SU-DHL-6 (cell line): ENCODE data around the gene UBAC2.

Experiments used
- H2AFZ ChIP-seq: fragments of 200-600 bp; sonication (generic); 2 replicates; pipeline ENCODE4 v1.6.1; 2014; ENCODE audit warnings: low read depth, mild to moderate bottlenecking, moderate library complexity, mixed read lengths, antibody characterized with exemption, low read length; ENCODE audit not compliant: severe bottlenecking
- H3F3A ChIP-seq: fragments of 200-600 bp; shearing (Covaris generic); 2 replicates; pipeline ENCODE4 v1.6.0; 2016; ENCODE audit warnings: antibody characterized with exemption, mild to moderate bottlenecking; ENCODE audit not compliant: insufficient read depth
- H3K27ac ChIP-seq: fragments of 200-600 bp; sonication (generic); 2 replicates; pipeline ENCODE4 v1.5.1; 2016; ENCODE audit warnings: low read depth, mild to moderate bottlenecking, low read length, moderate library complexity, mixed read lengths
- H3K27me3 ChIP-seq: fragments of 200-600 bp; sonication (generic), shearing (Covaris generic); 2 replicates; pipeline ENCODE4 v1.6.0; 2014; ENCODE audit warnings: mild to moderate bottlenecking, low read length
- H3K36me3 ChIP-seq: fragments of 200-600 bp; sonication (generic); 2 replicates; pipeline ENCODE4 v1.6.1; 2014; ENCODE audit warnings: mild to moderate bottlenecking, low read length, mixed read lengths
- H3K4me2 ChIP-seq: fragments of 300-600, 200-600 bp; shearing (Covaris generic), sonication (generic); 2 replicates; pipeline ENCODE4 v1.6.0; 2014; ENCODE audit warnings: low read length, low read depth, mild to moderate bottlenecking; ENCODE audit not compliant: poor library complexity, severe bottlenecking
- H3K4me3 ChIP-seq: fragments of 200-600 bp; sonication (generic); 2 replicates; pipeline ENCODE4 v1.5.1; 2014; ENCODE audit warnings: antibody characterized with exemption, low read length, mild to moderate bottlenecking, mixed read lengths; ENCODE audit not compliant: insufficient read depth, poor library complexity, severe bottlenecking
- H3K79me2 ChIP-seq: fragments of 200-600 bp; sonication (generic); 2 replicates; pipeline ENCODE4 v1.6.1; 2014; ENCODE audit warnings: mild to moderate bottlenecking, low read length, moderate library complexity; ENCODE audit not compliant: insufficient read depth
- H3K9ac ChIP-seq: fragments of 200-600 bp; sonication (generic); 2 replicates; pipeline ENCODE4 v1.7.0; 2014; ENCODE audit warnings: mild to moderate bottlenecking, low read length
- H3K9me2 ChIP-seq: fragments of 200-600 bp; sonication (generic); replicated peaks from 2 replicates; pipeline ENCODE4 v1.6.1; 2014; ENCODE audit warnings: low read length; ENCODE audit not compliant: insufficient read depth
- H3K9me3 ChIP-seq: fragments of 200-600 bp; sonication (generic); 2 replicates; pipeline ENCODE4 v1.6.1; 2014; ENCODE audit warnings: low read length, mixed read lengths; ENCODE audit not compliant: insufficient read depth
- H4K20me1 ChIP-seq: fragments of 200-600 bp; sonication (generic); 2 replicates; pipeline ENCODE4 v1.6.1; 2014; ENCODE audit warnings: low read depth, mild to moderate bottlenecking, antibody characterized with exemption, low read length, moderate library complexity, mixed read lengths
- CTCF ChIP-seq: fragments of 200-600 bp; sonication (generic); IDR thresholded peaks from one replicate; pipeline ENCODE4 v1.5.1; 2017; ENCODE audit warnings: antibody characterized with exemption, mild to moderate bottlenecking, low read length, moderate library complexity; ENCODE audit not compliant: insufficient read depth, poor library complexity, severe bottlenecking
- EZH2phosphoT487 ChIP-seq: fragments of 200-600 bp; sonication (generic), shearing (Covaris generic); conservative IDR thresholded peaks from 2 replicates; pipeline ENCODE4 v1.6.1; 2018; ENCODE audit warnings: mild to moderate bottlenecking, antibody characterized with exemption, low read length, moderate library complexity, mixed read lengths

UBAC2 gene

GRCh38 chr13:99418843-99419140, 218.1 kb downstream of the UBAC2 start:
- Histone ChIP-seq H3K4me2 (no peak overlapping the region), H3K36me3 (no peaks in the 10 kb centered on the region), H3K27me3 (no peaks in the 10 kb centered on the region), H4K20me1 (no peaks in the 10 kb centered on the region), H3K9me2 (no peaks in the 10 kb centered on the region), H3K79me2 (no peaks in the 10 kb centered on the region), H3K9ac (no peak overlapping the region), H3K4me3 (no peak overlapping the region), H3K9me3 (no peaks in the 10 kb centered on the region), H2AFZ (no peak overlapping the region), H3K27ac (no peak overlapping the region), H3F3A (no peaks in the 10 kb centered on the region)
- TF ChIP-seq EZH2phosphoT487 (no peak), CTCF (no peak)

GRCh38 chr13:99419591-99420243, 219.1 kb downstream of the UBAC2 start:
- Histone ChIP-seq H3K9ac (no peak overlapping the region), H3K27ac (no peak overlapping the region), H3K9me2 (no peaks in the 10 kb centered on the region), H3K9me3 (no peaks in the 10 kb centered on the region), H3K79me2 (no peaks in the 10 kb centered on the region), H4K20me1 (no peaks in the 10 kb centered on the region), H3K4me2 (peak overlapping the region; percentile 34), H3F3A (no peaks in the 10 kb centered on the region), H3K4me3 (no peak overlapping the region), H3K27me3 (no peaks in the 10 kb centered on the region), H3K36me3 (no peaks in the 10 kb centered on the region), H2AFZ (no peak overlapping the region)
- no peak for TF ChIP-seq EZH2phosphoT487
- no peak for TF ChIP-seq CTCF

GRCh38 chr13:99421271-99421670, 220.6 kb downstream of the UBAC2 start:
- H4K20me1 ChIP-seq, result no peaks in the 10 kb centered on the region
- H3K27ac ChIP-seq, result no peak overlapping the region
- no peak for TF ChIP-seq CTCF
- TF ChIP-seq EZH2phosphoT487, result no peak
- H3K36me3 ChIP-seq, result no peaks in the 10 kb centered on the region
- H3K9me3 ChIP-seq, result no peaks in the 10 kb centered on the region
- H2AFZ ChIP-seq, result no peak overlapping the region
- H3K9ac ChIP-seq, result no peak overlapping the region
- H3K4me2 ChIP-seq, result no peak overlapping the region
- H3K27me3 ChIP-seq, result no peaks in the 10 kb centered on the region
- no peak overlapping the region for H3K4me3 ChIP-seq
- no peaks in the 10 kb centered on the region for H3F3A ChIP-seq
- H3K9me2 ChIP-seq, result no peaks in the 10 kb centered on the region
- H3K79me2 ChIP-seq, result no peaks in the 10 kb centered on the region
